GM15510 (cell line): Measurements from ENCODE around the gene ZFAND2B.

Experiments
- POLR2A ChIP-seq: IDR thresholded peaks from 3 replicates; pipeline ENCODE4 v1.6.1; 2011; ENCODE audit warnings: borderline replicate concordance; ENCODE audit not compliant: insufficient read length; ENCODE audit errors: extremely low read depth

The ZFAND2B gene

GRCh38 chr2:219220652-219221402 lies 14.2 kb downstream of the ZFAND2B start:
- TF ChIP-seq POLR2A: no peak

GRCh38 chr2:219221957-219222518 lies 15.5 kb downstream of the ZFAND2B start:
- no peak for TF ChIP-seq POLR2A

GRCh38 chr2:219223831-219224610 lies 17.4 kb downstream of the ZFAND2B start:
- TF ChIP-seq POLR2A: no peak

- TF ChIP-seq POLR2A: no peak
These were observed 18.8 kb downstream of the ZFAND2B start for GRCh38 chr2:219225350-219225749.

GRCh38 chr2:219228041-219228910 lies 21.7 kb downstream of the ZFAND2B start:
- no peak for TF ChIP-seq POLR2A

DNA sequence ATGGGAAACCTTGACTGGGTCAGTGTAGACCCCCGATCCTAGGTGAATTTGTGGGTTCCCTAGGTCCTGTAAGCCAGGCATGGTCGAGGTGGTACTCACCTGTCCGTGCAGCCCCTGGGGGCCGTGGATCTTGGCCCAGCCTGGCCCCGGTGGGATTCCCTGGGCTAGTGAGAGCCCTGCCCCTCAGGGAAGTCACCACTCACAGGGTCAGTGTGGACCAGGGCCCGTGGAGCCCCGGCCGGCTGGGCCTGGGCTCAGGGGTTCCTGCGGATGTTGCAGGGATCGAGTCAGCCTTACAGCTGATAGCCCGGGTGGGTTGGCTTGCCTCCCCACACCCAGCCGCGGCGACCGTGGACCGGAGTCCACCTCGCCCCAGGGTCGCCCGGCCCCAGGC lies 22.3 kb downstream of the ZFAND2B start:
- TF ChIP-seq POLR2A: peak; percentile 35

- peak; percentile 85 for TF ChIP-seq POLR2A
These were observed 22.9 kb downstream of the ZFAND2B start, which contains the start of the genes ANKZF1 and ATG9A for GRCh38 chr2:219229305-219230058. TSS of gene ANKZF1 (plus strand) at chr2:219229806. CDS start at chr2:219230258, 452 bp downstream. TSS of gene ATG9A (minus strand) at chr2:219229636. CDS start at chr2:219228024, 1,612 bp downstream.

DNA sequence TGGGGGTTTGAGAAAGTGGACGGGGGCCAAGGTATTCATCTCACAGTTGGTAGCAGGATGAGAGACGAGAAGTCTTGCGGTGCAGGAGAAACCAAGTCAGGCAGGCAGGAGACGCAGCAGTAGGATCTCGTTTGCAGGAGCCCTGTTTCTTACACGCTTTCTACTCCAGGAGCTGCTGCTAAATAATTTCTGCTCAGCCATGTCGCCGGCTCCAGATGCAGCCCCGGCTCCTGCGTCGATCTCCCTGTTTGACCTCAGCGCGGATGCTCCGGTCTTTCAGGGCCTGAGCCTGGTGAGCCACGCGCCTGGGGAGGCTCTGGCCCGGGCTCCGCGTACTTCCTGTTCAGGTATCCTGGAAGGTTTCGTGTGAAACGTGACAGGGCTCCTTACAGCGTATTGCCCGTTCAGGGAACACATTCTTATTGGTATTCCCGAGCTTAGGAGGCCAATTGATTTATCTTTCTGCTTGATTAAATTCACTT lies 23.5 kb downstream of the ZFAND2B start:
- TF ChIP-seq POLR2A: peak; percentile 4

- TF ChIP-seq POLR2A: no peak
These were observed 27.7 kb downstream of the ZFAND2B start for GRCh38 chr2:219234331-219234730.

DNA sequence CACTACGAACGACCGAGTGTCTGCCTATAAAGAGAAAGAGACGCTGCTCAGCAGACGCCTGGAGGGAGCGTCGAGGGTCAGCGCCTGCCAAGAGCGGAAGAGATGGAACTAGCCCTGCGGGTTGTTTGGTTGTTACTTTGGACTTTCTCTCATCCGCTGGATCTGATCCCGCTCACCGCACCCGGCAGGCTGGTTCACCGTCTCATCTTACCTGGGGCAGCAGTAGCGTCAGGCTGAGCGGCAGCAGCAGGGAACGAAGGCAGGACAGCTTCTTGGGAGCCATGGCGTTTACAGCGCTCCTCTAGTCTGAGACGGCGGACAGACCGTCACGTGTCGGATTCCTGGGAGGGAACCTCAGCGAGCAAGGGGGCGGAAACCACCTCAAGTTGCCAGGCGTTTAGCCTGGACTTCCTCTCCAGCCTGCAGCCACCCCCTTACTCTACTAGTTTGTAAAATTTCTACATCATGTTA lies 36.7 kb downstream of the ZFAND2B start:
- TF ChIP-seq POLR2A: no peak

GRCh38 chr2:219244789-219245147 lies 38.2 kb downstream of the ZFAND2B start:
- no peak for TF ChIP-seq POLR2A

GRCh38 chr2:219245148-219245898 lies 38.7 kb downstream of the ZFAND2B start, which contains the start of the genes GLB1L and STK16:
TSS of gene GLB1L (minus strand) at chr2:219245444. CDS start at chr2:219243573, 1,871 bp downstream.
TSS of gene STK16 (plus strand) at chr2:219245479. CDS start at chr2:219246000, 521 bp downstream.
- peak; percentile 90 for TF ChIP-seq POLR2A

DNA sequence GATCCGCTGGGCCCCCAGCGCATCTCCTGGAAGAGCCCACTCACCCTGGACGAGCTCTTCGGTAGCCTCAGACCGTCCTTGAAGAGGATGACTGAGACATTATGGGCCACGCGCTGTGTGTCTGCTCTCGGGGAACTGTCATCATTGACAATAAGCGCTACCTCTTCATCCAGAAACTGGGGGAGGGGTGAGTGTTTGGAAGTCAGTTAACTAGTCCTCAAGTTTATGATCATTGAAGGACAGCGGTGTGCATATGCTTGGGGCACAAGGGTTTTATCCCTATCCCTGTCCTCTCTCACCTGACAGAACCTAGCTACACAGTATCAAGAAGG lies 39.3 kb downstream of the ZFAND2B start:
- no peak for TF ChIP-seq POLR2A

GRCh38 chr2:219246559-219246958 lies 40.0 kb downstream of the ZFAND2B start:
- TF ChIP-seq POLR2A: no peak
